Caco-2 (cell line): Measurements from ENCODE around the gene USHBP1. TPM values are rescaled to one million over a fixed set of nuclear protein-coding genes. Genes with fewer than 3 reads are reported as not detected.

Source experiments
- BruUV-seq: library from RNA; stranded (reverse); fragments of 400-500 nt; replicated peaks from 2 replicates; lab custom pipeline; 2021; lab: Mats Ljungman, UMichigan
- CTCF ChIA-PET: fragments of 300-600 bp; sonication (Branson Sonifier 250); formaldehyde crosslinking; loops from one replicate; lab custom pipeline; 2022; ENCODE audit warnings: antibody characterized with exemption; lab: Charles Lee
- POLR2A ChIA-PET: fragments of 300-600 bp; sonication (Branson Sonifier 250); formaldehyde crosslinking; loops from one replicate; lab custom pipeline; 2022; ENCODE audit warnings: antibody characterized with exemption; lab: Charles Lee
- DNase-seq, 2 experiments: peaks; one replicate each; pipeline versions ENCODE4 v3.0.0 to v3.0.0-alpha.2; 2020 to 2022
- H3K27me3 ChIP-seq: replicated peaks from 2 replicates; pipeline ENCODE4 v1.6.0; 2011; ENCODE audit warnings: low read length; ENCODE audit not compliant: control insufficient read depth, insufficient read depth
- H3K36me3 ChIP-seq: 2 replicates; pipeline ENCODE4 v1.5.1; 2011; ENCODE audit warnings: low read length; ENCODE audit not compliant: control insufficient read depth, insufficient read depth
- H3K4me1 ChIP-seq: fragments of 250-450 bp; sonication (Bioruptor Pico); 2 replicates; pipeline ENCODE4 v1.5.1; 2020; ENCODE audit warnings: mild to moderate bottlenecking
- H3K4me3 ChIP-seq: 2 replicates; pipeline ENCODE4 v1.5.1; 2011; ENCODE audit warnings: low read depth, mild to moderate bottlenecking, control low read depth, low read length
- H3K9me3 ChIP-seq: fragments of 250-450 bp; sonication (Bioruptor Pico); 2 replicates; pipeline ENCODE4 v1.5.1; 2020; ENCODE audit warnings: mild to moderate bottlenecking, moderate library complexity
- H3K27ac Mint-ChIP-seq: one replicate; pipeline ENCODE4 v1.8.0; 2022; ENCODE audit warnings: mixed read lengths; ENCODE audit not compliant: unreplicated experiment
- H3K27me3 Mint-ChIP-seq: one replicate; pipeline ENCODE4 v1.8.0; 2022; ENCODE audit warnings: mixed read lengths; ENCODE audit not compliant: insufficient read depth, unreplicated experiment
- H3K36me3 Mint-ChIP-seq: one replicate; pipeline ENCODE4 v1.8.0; 2022; ENCODE audit warnings: mild to moderate bottlenecking, mixed read lengths; ENCODE audit not compliant: insufficient read depth, unreplicated experiment
- H3K4me1 Mint-ChIP-seq: one replicate; pipeline ENCODE4 v1.8.0; 2022; ENCODE audit warnings: low read depth, mixed read lengths; ENCODE audit not compliant: unreplicated experiment
- H3K4me3 Mint-ChIP-seq: one replicate; pipeline ENCODE4 v1.8.0; 2022; ENCODE audit warnings: mild to moderate bottlenecking, moderate library complexity, mixed read lengths; ENCODE audit not compliant: unreplicated experiment
- H3K9me3 Mint-ChIP-seq: one replicate; pipeline ENCODE4 v1.8.0; 2022; ENCODE audit warnings: mixed read lengths; ENCODE audit not compliant: unreplicated experiment
- intact Hi-C: fragments of 100-400 bp; cut with micrococcal nuclease; formaldehyde crosslinking; loops from one replicate; pipeline ENCODE4 v1.10.0; 2022; ENCODE audit not compliant: unreplicated experiment
- total RNA-seq: library from RNA; stranded (reverse); gene quantifications from 2 replicates; pipeline ENCODE4 v1.2.3, GENCODE V29; 2022
- TF ChIP-seq, protein P1 (sequence below), 2 experiments: fragments of 200-600 bp in 1 of 2; IDR thresholded peaks; 1 replicate in 1 of 2; 2 replicates in 1 of 2; pipeline versions ENCODE4 v1.5.1 to v1.8.0; 2011 to 2022; ENCODE audit warnings: antibody characterized with exemption in 1 of 2, control low read depth in 1 of 2, inconsistent platforms in 1 of 2, low read depth in 1 of 2, low read length in 1 of 2, mild to moderate bottlenecking in 1 of 2, moderate library complexity in 1 of 2; ENCODE audit not compliant: insufficient read depth in 1 of 2, severe bottlenecking in 1 of 2, unreplicated experiment in 1 of 2

The USHBP1 gene
- total RNA-seq, 1 experiment from 2014 or later: not detected

DNA sequence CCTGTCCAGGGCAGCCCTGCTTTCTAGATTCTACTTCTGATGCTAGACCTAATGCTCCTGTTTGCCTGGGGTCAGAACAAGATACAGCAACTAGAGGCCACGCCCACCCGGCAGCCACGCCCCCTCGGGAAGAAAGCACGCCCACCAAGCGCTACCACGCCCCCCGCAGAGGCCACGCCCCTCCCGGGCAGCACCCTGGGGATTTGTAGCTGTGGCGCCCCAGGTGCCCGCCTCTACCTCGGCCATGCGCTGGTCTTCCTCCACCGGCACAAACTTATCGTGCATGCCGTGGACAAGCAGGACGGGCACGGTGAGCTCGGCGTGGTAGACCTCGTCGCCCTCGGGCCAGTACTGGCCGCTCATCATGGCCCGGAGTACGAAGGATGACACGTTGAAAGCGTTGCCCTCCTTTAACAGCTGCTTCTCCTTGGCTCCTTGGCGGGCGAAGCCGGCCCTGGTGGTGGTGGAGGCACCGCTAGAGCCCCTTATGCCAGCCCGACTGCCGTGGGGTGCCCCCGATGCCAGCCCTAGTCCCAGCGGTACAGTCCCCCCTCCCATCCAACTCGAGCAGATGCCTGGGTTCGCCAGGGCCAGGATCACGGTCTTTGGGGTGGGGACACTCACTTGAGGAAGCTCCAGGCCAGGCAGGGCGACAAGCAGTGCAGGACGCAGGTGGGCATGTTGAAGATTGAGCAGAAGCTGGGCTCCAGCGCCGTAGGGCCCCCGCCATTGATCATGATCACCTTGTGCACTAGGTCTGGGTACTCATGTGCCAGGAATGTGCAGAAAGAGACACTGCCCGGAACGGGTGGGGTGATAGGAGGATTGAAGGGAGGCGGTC lies 29.7 kb upstream of the USHBP1 start:
- intact Hi-C loops: loop anchor here (5.0 kb wide), 1 partner anchor 33 kb away; no protein-coding TSS in a partner anchor

DNA sequence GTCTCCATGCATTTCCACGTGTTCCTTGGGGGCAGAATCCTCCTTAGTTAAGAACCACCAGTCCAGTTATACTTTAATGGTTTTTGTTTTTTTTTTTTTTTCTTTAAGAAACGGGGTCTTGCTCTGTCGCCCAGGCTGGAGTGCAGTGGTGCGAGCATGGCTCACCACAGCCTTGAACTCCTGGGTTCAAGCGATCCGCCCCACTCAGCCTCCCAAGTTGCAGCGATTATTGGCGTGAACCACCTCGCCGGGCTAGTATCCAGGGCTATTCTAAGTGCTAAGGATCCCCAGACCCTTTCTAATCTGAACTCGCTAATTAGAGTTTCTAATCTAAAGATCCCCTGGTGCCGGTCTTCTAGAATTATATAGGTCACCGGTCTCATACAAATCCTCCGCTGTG lies 29.1 kb upstream of the USHBP1 start:
- H3K9me3 Mint-ChIP-seq: no peaks in the 10 kb centered on the region
- no peak overlapping the region for H3K27ac Mint-ChIP-seq
- POLR2A ChIA-PET: interaction anchor here (1.6 kb wide), 1 partner anchor 12 kb away, joined by 12 read pairs; the partner anchor contains the start of gene MRPL34
- TF ChIP-seq, protein P1, sequence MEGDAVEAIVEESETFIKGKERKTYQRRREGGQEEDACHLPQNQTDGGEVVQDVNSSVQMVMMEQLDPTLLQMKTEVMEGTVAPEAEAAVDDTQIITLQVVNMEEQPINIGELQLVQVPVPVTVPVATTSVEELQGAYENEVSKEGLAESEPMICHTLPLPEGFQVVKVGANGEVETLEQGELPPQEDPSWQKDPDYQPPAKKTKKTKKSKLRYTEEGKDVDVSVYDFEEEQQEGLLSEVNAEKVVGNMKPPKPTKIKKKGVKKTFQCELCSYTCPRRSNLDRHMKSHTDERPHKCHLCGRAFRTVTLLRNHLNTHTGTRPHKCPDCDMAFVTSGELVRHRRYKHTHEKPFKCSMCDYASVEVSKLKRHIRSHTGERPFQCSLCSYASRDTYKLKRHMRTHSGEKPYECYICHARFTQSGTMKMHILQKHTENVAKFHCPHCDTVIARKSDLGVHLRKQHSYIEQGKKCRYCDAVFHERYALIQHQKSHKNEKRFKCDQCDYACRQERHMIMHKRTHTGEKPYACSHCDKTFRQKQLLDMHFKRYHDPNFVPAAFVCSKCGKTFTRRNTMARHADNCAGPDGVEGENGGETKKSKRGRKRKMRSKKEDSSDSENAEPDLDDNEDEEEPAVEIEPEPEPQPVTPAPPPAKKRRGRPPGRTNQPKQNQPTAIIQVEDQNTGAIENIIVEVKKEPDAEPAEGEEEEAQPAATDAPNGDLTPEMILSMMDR (IDR thresholded peaks at IDR 0.05; ENCODE audit: insufficient read depth in 1 of 2, low read depth in 1 of 2, low read length in 1 of 2, severe bottlenecking in 1 of 2, unreplicated experiment in 1 of 2): no peak
- Histone ChIP-seq H3K36me3 (peaks cover 3% of the 10 kb centered on the region; the same call in 1 of the 2 replicates), H3K27me3 (no peaks in the 10 kb centered on the region), H3K4me1 (no peaks in the 10 kb centered on the region), H3K4me3 (no peak overlapping the region; the same call in 1 of the 2 replicates), H3K9me3 (peaks cover 5% of the 10 kb centered on the region; the same call in 1 of the 2 replicates)
- BruUV-seq: TSS peak; percentile 28
- intact Hi-C loops: loop anchor here (2.0 to 5.0 kb wide), 2 partner anchors 34 to 97 kb away; no protein-coding TSS in a partner anchor
- H3K27me3 Mint-ChIP-seq: no peaks in the 10 kb centered on the region
- no peak for DNase-seq
- CTCF ChIA-PET: interaction anchor here (0.6 to 1.8 kb wide), 6 partner anchors 9 to 112 kb away, joined by 3 to 44 read pairs (median 5); partner anchors contain the start of genes ABHD8, BST2, MRPL34 and USHBP1
- peaks cover 27% of the 10 kb centered on the region for H3K36me3 Mint-ChIP-seq
- no peak overlapping the region for H3K4me3 Mint-ChIP-seq
- H3K4me1 Mint-ChIP-seq: no peaks in the 10 kb centered on the region

More for the DNA sequence above, 29.7 kb upstream of the USHBP1 start:
- no peaks in the 10 kb centered on the region for H3K27me3 ChIP-seq
- H3K4me3 ChIP-seq: no peak overlapping the region
- H3K36me3 ChIP-seq: peaks cover 3% of the 10 kb centered on the region; the same call in 1 of the 2 replicates
- Mint-ChIP-seq H3K4me1 (no peaks in the 10 kb centered on the region), H3K27ac (no peak overlapping the region), H3K9me3 (no peaks in the 10 kb centered on the region), H3K27me3 (no peaks in the 10 kb centered on the region), H3K4me3 (no peak overlapping the region), H3K36me3 (peaks cover 27% of the 10 kb centered on the region)
- CTCF ChIA-PET: interaction anchor here (0.6 to 0.7 kb wide), 3 partner anchors 11 to 256 kb away, joined by 3 to 4 read pairs (median 3); no protein-coding TSS in a partner anchor
- DNase-seq: peak; percentile 59 to 60
- H3K4me1 ChIP-seq: no peaks in the 10 kb centered on the region
- POLR2A ChIA-PET: no interaction called here
- H3K9me3 ChIP-seq: peaks cover 5% of the 10 kb centered on the region; the same call in 1 of the 2 replicates
- BruUV-seq: no TSS peak
- TF ChIP-seq, protein P1 (IDR thresholded peaks at IDR 0.05; ENCODE audit: insufficient read depth in 1 of 2, low read depth in 1 of 2, low read length in 1 of 2, severe bottlenecking in 1 of 2, unreplicated experiment in 1 of 2): no peak
